Endothelial cell of umbilical vein (primary cell): ENCODE measurements around the gene CD300H. TPM values are rescaled to one million over a fixed set of nuclear protein-coding genes. Genes with fewer than 3 reads are reported as not detected.

Experiments used
- BruUV-seq: library from RNA; stranded (reverse); fragments of 400-500 nt; replicated peaks from 2 replicates; lab custom pipeline; 2021; lab: Mats Ljungman, UMichigan
- CTCF ChIA-PET: fragments of 300-600, 350-600 bp; sonication (Branson Sonifier 250); formaldehyde crosslinking; loops from one replicate; lab custom pipeline; 2021; ENCODE audit warnings: antibody characterized with exemption, inconsistent platforms; lab: Charles Lee
- POLR2A ChIA-PET: fragments of 300-600, 350-600 bp; sonication (Branson Sonifier 250); formaldehyde crosslinking; loops from one replicate; lab custom pipeline; 2021; ENCODE audit warnings: antibody characterized with exemption, inconsistent platforms; lab: Charles Lee
- DNase-seq: peaks from one replicate; pipeline ENCODE4 v3.0.0-alpha.2; 2011; ENCODE audit warnings: low read depth, low spot score
- FAIRE-seq: peaks from 2 replicates; lab custom pipeline; 2011; peaks lifted over from hg19 to GRCh38; lab: Jason Lieb, UNC
- H2AFZ ChIP-seq: 2 replicates; pipeline ENCODE4 v1.6.0; 2012; ENCODE audit warnings: low read depth, low read length, control low read depth, inconsistent platforms
- H3K27ac ChIP-seq: 2 replicates; pipeline ENCODE4 v1.5.1; 2011; ENCODE audit warnings: low read depth, mild to moderate bottlenecking, control low read depth, low read length, moderate library complexity; ENCODE audit not compliant: insufficient read depth
- H3K27me3 ChIP-seq, 2 experiments: 2 replicates each; pipeline versions ENCODE4 v1.6.0 to v1.6.1; 2011; ENCODE audit warnings: low read length in 2 of 2, mixed read lengths in 1 of 2; ENCODE audit not compliant: control insufficient read depth in 2 of 2, insufficient read depth in 2 of 2
- H3K36me3 ChIP-seq, 2 experiments: 2 replicates in 1 of 2; 3 replicates in 1 of 2; pipeline ENCODE4 v1.5.1; 2011; ENCODE audit warnings: low read length in 2 of 2, mild to moderate bottlenecking in 1 of 2, moderate library complexity in 1 of 2; ENCODE audit not compliant: control insufficient read depth in 2 of 2, insufficient read depth in 2 of 2; ENCODE audit errors: extremely low read depth in 1 of 2
- H3K4me1 ChIP-seq: 3 replicates; pipeline ENCODE4 v1.5.1; 2011; ENCODE audit warnings: mild to moderate bottlenecking, low read length; ENCODE audit not compliant: control insufficient read depth, insufficient read depth; ENCODE audit errors: extremely low read depth
- H3K4me2 ChIP-seq: 2 replicates; pipeline ENCODE4 v1.6.1; 2011; ENCODE audit warnings: low read length, control low read depth, mixed read lengths; ENCODE audit not compliant: insufficient read depth
- H3K4me3 ChIP-seq, 3 experiments: fragments of 200-600 bp in 1 of 3; sonication (generic), shearing (Covaris generic) in 1 of 3; replicated peaks in 1 of 3; 2 replicates each; pipeline ENCODE4 v1.5.1; 2011 to 2016; ENCODE audit warnings: control low read depth in 3 of 3, low read length in 3 of 3, mild to moderate bottlenecking in 2 of 3, inconsistent platforms in 1 of 3, low read depth in 1 of 3, moderate library complexity in 1 of 3; ENCODE audit not compliant: insufficient read depth in 1 of 3
- H3K79me2 ChIP-seq: 2 replicates; pipeline ENCODE4 v1.6.0; 2012; ENCODE audit warnings: low read length, inconsistent platforms; ENCODE audit not compliant: control insufficient read depth, insufficient read depth
- H3K9ac ChIP-seq: replicated peaks from 2 replicates; pipeline ENCODE3; 2011; ENCODE audit warnings: low read length, control low read depth; ENCODE audit not compliant: insufficient read depth; ENCODE audit errors: extremely low read depth
- H3K9me1 ChIP-seq: replicated peaks from 3 replicates; pipeline ENCODE4 v1.6.0; 2011; ENCODE audit warnings: mild to moderate bottlenecking, low read length; ENCODE audit not compliant: control insufficient read depth, insufficient read depth; ENCODE audit errors: extremely low read depth
- H3K9me3 ChIP-seq: replicated peaks from 2 replicates; pipeline ENCODE4 v1.5.1; 2012; ENCODE audit warnings: low read length, inconsistent platforms; ENCODE audit not compliant: control insufficient read depth, insufficient read depth
- H4K20me1 ChIP-seq: replicated peaks from 2 replicates; pipeline ENCODE3; 2011; ENCODE audit warnings: mild to moderate bottlenecking, low read length; ENCODE audit not compliant: control insufficient read depth, insufficient read depth; ENCODE audit errors: extremely low read depth
- CTCF ChIP-seq, 2 donors: IDR thresholded peaks; 1 replicate in 1 of 2; 2 replicates in 1 of 2; pipeline ENCODE4 v1.5.1; 2011; ENCODE audit warnings: low read length in 2 of 2, mild to moderate bottlenecking in 2 of 2, moderate library complexity in 2 of 2, control low read depth in 1 of 2, inconsistent platforms in 1 of 2, low read depth in 1 of 2; ENCODE audit not compliant: insufficient read depth in 1 of 2; ENCODE audit errors: extremely low read depth in 1 of 2
- EZH2 ChIP-seq: IDR thresholded peaks from 2 replicates; pipeline ENCODE4 v1.6.1; 2012; ENCODE audit warnings: borderline replicate concordance, low read depth, mild to moderate bottlenecking, moderate library complexity, low read length, inconsistent platforms; ENCODE audit not compliant: severe bottlenecking
- FOS ChIP-seq: IDR thresholded peaks from 2 replicates; pipeline ENCODE4 v1.6.1; 2011; ENCODE audit warnings: mild to moderate bottlenecking, low read length, moderate library complexity, borderline replicate concordance; ENCODE audit not compliant: insufficient read depth
- GATA2 ChIP-seq: IDR thresholded peaks from 2 replicates; pipeline ENCODE4 v1.7.0; 2011; ENCODE audit warnings: low read depth, mild to moderate bottlenecking, moderate library complexity, mixed read lengths, low read length; ENCODE audit not compliant: insufficient read length, insufficient read depth
- MAX ChIP-seq: IDR thresholded peaks from 2 replicates; pipeline ENCODE4 v1.6.1; 2011; ENCODE audit not compliant: insufficient read depth, insufficient read length
- MYC ChIP-seq: IDR thresholded peaks from one replicate; pipeline ENCODE4 v1.6.1; 2011; ENCODE audit warnings: mild to moderate bottlenecking, low read depth, low read length
- POLR2A ChIP-seq: IDR thresholded peaks from 2 replicates; pipeline ENCODE4 v1.6.1; 2012; ENCODE audit warnings: low read depth, mild to moderate bottlenecking, control low read depth, low read length
- dilution Hi-C: fragments of 300-500 bp; cut with MboI; formaldehyde crosslinking; loops from one replicate; pipeline ENCODE4 v1.15.0; 2019; ENCODE audit warnings: low sequenced_read_pairs; ENCODE audit not compliant: extremely low pct_ligation_motif_present
- intact Hi-C: fragments of 100-400 bp; cut with micrococcal nuclease; formaldehyde crosslinking; loops from one replicate; pipeline ENCODE4 v1.10.0; 2022
- polyA plus RNA-seq, 4 experiments: library from polyadenylated mRNA; depleted of rRNA in 3 of 4; stranded (reverse) in 3 of 4; unstranded in 1 of 4; fragments of >200 nt; gene quantifications; 2 replicates each; pipeline versions ENCODE4 v1.2.1 to v1.2.3, GENCODE V29; 2011 to 2012; ENCODE audit warnings: missing spikeins in 1 of 4
- total RNA-seq: library from RNA; stranded (reverse); gene quantifications from 2 replicates; pipeline ENCODE4 v1.2.3, GENCODE V29; 2021

Gene CD300H
- total and polyA plus RNA-seq, 2 donors (not counting 3 experiments of a cell fraction or from before 2014, with no cell fraction given), result not detected

GRCh38 chr17:74595037-74595750, 27.9 kb upstream of the CD300H start:
- dilution Hi-C loops, result no loop called here

More at GRCh38 chr17:74595037-74595750, 27.9 kb upstream of the CD300H start:
- no peak overlapping the region for H2AFZ ChIP-seq
- H3K27me3 ChIP-seq, result no peaks in the 10 kb centered on the region
- POLR2A ChIA-PET, result no interaction called here
- H3K9me3 ChIP-seq, result no peaks in the 10 kb centered on the region
- FAIRE-seq (no peak), DNase-seq (no peak)
- TF ChIP-seq EZH2 (no peak), FOS (no peak), POLR2A (no peak), GATA2 (no peak), MAX (no peak), CTCF (IDR thresholded peaks at IDR 0.05; ENCODE audit: extremely low read depth in 1 of 2, insufficient read depth in 1 of 2, low read depth in 1 of 2, low read length in 2 of 2) (no peak), MYC (no peak)
- no peaks in the 10 kb centered on the region for H4K20me1 ChIP-seq
- no peak overlapping the region for H3K4me2 ChIP-seq
- no peaks in the 10 kb centered on the region for H3K79me2 ChIP-seq
- H3K4me1 ChIP-seq, result no peaks in the 10 kb centered on the region
- no peaks in the 10 kb centered on the region for H3K36me3 ChIP-seq
- CTCF ChIA-PET, result no interaction called here
- H3K27ac ChIP-seq, result no peak overlapping the region
- no TSS peak for BruUV-seq
- intact Hi-C loops, result no loop called here
- no peak overlapping the region for H3K4me3 ChIP-seq
- no peak overlapping the region for H3K9ac ChIP-seq
- no peaks in the 10 kb centered on the region for H3K9me1 ChIP-seq
